GM19328 (cell line): Measurements from ENCODE around the gene LIMK2.
A peak's percentile ranks its signal among the peaks of the same experiment; 100 is the strongest.
"Not testable (repeated sequence)": the region's sequence is repeated elsewhere in the genome, so short reads cannot be mapped to it uniquely, and the experiment has no call there.

Experiments used
- ATAC-seq: cut with Tn5 transposase; IDR thresholded peaks from one replicate; pipeline ENCODE4 v1.9.1; 2021; ENCODE audit warnings: mild to moderate bottlenecking, moderate library complexity; ENCODE audit not compliant: unreplicated experiment

Gene LIMK2

DNA sequence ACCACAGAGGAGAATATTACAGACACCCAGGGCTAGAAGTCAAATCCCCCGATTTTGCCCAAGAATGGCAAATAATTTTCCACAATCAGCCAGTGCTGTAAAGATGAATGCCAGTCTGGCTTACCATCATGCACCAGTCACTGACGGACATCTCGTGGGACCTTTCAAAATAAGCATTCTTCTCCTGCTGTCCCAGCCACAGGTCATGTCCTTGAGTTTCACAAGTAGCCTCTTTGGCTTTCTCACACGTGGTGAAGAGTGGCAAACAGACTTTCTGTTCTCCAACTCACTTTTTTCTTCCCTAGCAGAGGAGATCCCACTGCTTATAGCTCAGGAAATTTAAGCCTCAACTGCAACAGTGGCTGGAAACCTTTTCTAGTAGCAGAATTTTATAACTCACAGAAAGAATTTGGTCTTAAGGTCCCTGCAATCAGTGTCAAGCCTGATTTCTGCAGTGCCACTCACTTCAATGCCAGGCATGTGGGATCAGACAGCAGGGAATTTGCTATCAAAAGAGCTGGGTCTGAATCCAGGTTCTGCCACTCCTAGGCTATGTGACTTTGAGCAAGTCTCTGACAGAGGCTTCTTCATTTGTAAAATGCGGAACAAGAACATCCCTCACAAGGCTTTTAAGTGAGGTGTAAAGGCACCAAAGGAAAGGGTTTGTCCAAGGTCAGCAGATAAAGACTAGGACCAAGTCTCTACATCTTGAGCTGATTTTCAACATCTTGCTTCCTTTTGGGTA lies 76.6 kb downstream of the LIMK2 start:
- no peak for ATAC-seq

DNA sequence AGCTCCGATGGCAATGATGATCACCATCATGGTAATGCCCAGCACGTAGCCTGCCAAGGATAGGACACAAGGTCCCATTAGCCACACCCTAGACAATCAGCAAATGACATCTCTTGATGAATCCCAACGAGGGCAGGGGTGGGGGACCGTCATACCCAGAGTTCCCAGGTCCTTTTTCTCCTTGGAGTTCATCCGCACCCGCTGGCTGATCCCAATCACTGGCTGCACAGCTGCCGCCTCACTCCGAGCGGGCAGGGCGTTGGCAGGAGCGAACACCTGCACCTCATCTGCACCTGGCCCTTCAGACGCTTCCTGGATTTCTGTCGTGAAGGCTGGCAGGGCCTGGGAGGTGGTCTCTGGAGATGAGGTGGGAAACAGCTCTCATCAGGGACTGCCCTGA lies 77.2 kb downstream of the LIMK2 start:
- ATAC-seq, result no peak

DNA sequence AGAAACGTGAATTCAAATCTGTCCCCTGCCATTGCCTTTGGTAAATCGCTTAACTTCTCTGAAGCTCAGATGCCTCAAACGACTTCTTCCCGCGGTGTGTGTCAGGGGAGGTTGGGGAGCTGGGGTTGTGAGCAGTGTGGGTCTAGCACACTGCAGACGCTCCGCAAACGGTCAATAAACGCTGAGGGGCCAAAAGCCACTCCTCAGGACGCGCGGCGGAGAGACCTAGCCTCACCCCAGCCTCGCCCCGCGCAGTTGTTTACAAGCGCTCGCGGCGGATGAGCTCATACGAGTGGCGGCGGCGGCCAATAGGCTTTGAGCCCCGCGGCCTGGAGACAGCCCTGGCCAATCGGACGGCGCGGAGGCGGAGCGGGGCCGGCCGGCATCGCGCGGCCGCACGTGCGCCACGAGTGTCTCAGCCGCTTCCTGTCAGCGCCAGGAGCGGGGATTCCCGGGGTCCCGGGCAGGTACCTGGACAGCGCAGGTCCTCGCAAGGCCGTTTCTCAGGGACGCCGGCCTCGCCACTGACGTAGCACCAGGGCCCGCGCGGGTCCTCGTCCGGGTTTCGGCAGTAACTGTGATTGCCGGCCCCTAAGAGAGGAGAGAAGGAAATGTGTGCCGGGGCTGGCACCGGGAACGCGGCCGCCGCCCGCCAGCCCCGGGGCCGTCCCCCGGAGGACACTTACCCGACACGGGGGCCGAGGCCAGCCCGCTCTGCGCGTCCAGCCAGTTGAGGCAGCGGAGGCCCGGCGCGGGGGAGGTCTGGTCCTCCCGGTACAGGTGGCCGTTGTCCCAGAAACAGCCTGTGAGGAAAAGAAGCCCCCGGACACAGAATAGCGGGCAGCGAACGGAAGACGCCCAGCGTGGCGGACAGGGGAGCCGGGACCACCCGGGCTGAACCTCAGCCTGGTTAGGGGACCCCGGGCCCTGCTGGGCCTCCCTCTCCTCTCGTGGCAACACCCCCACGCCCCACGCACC lies 78.7 kb downstream of the LIMK2 start:
- ATAC-seq, result peak; percentile 79

DNA sequence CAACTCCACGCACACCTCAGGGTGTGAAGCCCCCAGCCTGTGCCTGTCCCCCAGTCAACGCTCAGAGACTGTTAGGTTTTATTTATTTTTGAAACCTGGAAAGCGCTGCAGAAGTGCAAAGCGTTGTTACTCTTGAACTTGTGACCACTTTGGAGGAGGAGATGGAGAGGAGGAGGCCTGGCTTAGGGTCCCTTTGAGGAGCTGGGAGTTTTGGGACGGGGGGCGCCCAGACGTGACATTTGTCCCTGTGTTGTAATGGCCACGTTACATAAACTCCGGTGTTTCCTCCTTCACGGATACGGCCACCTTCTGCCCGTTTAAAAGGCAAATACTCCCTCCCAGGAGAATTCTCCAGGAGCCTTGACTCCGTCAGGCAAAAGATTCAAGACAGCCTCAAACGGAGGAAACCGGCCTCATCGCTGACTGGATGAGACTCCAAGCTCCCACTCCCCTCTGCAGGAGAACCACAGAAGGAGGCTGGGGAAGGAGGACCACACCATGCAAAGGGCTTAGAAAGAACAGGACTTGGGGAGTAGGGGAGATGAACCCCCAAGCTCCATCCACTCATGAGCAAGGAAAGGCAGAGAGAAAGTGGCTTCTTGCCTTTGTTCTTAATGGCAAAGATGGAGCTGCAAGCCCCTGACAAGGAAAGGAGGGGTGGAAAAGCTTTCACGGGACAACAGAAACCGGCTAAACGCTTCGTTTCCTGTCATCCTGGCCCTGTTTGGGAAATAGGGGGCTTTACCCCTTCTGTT lies 79.6 kb downstream of the LIMK2 start:
- ATAC-seq, result no peak

DNA sequence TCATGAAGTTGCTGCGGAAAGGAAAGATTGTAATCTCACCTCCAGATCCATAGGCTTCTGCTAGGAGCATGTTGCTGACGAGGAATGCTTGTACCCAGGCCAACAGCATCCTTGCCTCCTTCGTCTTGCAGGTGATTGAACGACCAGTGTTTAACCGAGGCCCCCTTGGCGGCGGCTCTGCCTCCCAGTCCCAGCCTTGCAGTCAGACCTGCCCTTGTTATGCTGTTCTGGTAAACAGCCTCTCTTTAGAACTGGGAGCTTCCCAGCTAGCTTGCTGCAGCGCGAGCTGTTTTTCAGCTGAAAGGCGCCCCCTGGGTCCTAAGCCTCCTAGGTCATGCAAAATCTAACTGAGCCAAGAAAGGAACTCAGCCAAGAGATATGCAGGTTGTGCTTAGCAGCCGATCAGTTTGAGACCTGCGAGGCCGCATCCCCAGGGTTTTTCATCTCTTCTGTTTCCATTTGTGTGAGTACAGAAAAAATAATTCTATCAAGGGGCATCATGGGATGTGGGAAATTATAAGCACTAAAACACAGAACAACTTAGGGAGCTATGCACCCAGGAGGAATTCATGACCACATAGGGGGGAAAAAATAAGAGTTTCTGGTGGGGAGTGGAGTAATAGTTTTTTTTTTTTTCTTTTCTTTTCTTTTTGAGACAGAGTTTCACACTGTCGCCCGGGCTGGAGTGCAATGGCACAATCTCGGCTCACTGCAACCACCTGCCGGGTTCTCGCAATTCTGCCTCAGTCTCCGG lies 80.3 kb downstream of the LIMK2 start, which contains the start of gene PIK3IP1:
TSS of gene PIK3IP1 (minus strand) at position 253 of the 754 bp plus-strand sequence. CDS start at position 109, 144 bp downstream.
- ATAC-seq, result no peak

DNA sequence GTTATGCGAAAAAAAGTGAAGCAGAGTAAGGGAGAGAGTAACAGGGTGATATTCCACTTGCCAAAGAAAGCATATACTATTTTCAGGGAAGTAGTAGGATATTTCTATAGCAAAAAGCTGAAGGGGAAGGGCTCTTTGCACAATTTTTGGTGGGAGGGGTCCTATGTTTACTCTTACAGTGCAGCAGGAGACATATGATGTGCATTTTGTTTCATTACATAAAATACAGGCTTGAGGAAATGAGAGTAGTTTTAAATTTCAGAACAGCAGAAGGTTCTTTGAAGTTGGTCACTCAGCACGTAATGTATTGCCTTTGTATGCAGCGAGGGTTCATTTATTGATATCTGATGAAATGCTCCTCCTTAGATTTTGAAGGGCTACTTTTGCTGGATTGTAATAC lies 83.3 kb downstream of the LIMK2 start:
- no peak for ATAC-seq

DNA sequence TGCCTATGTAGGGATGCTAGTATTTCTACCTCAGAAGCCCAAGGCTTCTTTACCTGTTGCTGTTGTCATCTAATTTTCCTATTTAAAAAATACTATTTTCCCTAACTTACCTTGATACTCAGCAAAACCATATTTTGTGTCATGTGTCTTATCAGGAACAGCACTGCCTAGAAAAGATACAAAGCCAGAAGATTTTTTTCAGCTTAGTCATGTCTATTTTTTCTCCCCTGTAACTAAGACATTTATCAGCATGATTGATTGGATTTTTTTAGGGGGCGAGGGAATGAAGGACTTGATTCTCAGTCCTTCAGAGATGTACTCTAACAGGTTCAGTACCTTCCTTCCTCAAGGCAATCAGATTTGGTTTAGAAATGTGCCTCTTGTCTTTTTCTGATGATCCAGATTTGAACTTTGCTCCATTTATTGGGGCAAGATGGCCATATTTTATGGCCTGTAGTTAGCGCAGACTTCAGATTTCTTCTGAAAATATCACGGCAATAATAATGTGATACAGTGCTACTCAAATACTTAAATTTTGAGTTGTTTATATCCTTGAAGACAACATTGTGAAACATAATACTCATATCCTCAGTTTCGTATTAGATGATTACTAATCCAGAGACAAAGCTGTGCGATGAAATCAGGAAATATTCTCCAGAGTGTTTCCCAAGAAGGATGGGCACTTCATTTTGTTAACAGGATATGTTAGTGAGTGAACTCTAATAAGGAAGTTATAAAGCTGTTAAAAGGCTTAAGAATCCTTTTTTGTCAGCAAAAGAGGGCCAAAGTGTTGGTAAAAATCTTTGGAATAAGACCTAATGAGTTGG lies 83.9 kb downstream of the LIMK2 start:
- no peak for ATAC-seq

DNA sequence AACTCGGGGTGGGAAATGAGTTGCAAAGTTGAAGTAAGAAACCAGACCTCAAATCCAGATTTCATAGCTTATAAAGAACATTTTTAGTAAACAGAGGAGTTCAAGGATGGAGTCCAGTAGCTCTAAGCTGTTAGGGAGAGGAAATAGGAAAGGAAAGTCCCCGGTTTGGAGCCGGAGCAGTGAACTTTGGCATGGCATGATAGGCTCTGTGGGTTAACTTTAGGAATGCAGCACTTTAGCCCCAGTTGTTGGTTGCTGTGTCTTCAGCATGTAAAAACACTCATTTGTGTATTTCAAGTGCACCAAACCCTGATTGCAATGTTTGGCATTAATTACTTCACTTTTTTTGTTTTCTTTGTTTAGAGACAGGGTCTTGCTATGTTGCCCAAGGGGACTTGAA lies 88.8 kb downstream of the LIMK2 start:
- ATAC-seq, result no peak

DNA sequence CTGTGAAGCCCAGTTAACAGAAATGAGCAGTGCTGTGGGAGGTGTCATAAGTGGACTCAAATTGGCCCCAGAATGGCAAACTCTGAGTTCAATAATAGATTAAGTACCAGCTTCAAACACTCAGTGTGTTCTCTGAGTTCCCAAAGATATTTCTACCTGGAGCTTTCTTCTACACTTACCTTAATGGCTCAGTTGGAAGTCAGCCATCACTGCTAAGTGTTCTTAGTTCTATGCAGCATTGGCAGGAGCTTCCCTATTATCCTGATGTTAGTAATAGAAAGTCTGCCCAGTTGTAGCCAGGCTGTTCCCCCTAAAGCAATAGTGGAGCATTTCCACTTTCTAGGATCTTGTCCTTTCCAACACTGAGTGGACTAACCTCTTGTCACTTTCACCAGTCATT lies 89.9 kb downstream of the LIMK2 start:
- no peak for ATAC-seq

DNA sequence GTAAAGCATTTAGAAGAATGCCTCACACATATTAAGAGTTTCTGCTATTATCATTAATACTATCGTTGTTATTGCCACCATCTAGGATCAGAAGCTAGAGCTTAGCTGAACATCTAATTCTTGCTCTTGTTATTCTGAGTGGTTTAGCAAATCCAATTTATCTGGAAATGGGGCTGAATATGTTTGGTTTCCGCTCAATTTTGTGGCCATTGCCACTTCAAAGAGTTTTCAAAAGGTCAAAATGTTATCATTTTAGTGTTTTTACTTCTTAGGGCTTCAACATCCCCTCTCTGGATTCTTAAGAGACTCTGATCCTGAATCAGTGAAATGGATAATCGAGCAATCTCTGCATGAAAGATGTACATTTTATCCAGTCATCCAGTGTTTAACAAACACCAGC lies 90.4 kb downstream of the LIMK2 start:
- no peak for ATAC-seq

DNA sequence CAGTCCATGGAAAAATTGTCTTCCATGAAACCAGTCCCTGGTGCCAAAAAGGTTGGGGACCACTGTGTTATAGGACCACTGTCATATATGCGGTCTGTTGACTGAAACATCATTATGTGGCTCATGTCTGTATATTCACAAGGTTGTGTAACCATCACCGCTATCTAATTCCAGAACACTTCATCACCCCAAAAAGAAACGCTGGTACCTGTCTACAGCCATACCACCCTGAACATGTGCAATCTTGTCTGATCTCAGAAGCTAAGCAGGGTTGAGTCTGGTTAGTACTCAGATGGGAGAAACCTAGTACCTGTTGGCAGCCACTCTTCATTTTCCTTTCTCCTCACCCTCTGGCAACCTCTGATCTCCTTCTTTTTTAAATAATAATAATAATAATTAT lies 93.1 kb downstream of the LIMK2 start:
- ATAC-seq, result no peak

DNA sequence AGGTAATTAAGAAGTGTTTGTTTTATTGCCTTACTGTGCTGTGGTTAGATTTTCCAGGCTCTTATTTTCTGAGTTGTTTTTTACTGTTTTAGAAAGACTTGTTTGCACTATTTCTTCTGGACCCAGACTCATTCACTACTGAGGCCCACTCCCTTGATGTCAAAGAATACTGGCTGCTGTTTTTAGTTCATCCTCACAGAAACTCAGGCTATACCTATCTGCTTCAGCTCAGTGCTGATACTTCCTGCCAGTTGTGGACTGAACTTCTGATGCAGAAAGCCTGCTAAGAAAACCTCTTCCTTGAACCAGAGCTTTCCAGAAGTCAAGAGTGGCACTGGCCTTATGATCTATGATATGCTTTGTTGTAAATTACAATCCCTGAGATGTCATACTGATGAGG lies 96.1 kb downstream of the LIMK2 start:
- no peak for ATAC-seq

DNA sequence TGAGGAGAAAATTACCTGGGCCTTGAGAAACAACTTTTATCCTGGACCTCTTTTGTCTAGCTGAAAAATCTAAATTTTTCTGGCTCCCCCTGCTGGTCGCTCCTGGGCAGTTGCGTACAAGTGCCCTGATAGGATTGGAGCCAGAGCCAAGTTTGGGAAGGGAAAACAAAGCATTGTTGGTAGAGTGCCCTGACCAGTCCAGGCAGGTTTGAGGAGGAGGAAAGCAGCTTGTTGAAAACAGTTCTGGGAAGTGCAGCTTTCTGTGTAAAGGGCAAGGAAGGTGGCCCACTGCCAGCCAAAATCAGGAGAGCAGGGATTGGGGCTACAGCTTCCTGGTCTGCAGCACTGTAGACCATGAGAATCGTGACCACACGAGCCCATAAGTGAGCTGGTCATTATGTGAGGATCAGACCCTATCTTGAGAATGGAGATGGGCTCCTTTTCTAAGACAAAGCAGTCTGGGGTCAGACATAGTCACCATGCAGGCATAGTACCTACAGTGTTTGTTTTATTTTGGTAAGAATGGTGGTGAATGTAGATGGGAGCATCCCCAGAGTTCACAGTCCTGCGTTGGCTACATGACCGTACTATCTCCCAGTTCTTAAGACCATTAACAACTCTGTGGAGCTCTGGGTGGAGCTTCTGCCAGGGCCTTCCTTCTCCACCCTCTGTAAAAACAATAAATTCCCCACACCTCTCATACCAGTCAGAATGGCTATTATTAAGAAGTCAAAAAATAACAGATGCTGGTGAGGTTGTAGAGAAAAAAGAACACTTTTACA lies 101.5 kb downstream of the LIMK2 start:
- no peak for ATAC-seq

DNA sequence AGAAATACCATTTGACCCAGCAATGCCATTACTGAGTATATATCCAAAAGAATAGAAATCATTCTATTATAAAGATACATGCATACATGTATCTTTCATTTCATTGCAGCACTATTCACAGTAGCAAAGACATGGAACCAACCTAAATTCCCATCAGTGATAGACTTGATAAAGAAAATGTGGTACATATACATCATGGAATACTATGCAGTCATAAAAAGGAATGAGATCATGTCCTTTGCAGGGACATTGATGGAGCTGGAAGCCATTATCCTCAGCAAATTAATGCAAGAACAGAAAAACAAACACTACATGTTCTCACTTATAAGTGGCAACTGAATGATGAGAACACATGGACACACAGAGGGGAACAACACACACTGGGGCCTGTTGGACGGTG lies 102.1 kb downstream of the LIMK2 start:
- not testable (repeated sequence) for ATAC-seq

DNA sequence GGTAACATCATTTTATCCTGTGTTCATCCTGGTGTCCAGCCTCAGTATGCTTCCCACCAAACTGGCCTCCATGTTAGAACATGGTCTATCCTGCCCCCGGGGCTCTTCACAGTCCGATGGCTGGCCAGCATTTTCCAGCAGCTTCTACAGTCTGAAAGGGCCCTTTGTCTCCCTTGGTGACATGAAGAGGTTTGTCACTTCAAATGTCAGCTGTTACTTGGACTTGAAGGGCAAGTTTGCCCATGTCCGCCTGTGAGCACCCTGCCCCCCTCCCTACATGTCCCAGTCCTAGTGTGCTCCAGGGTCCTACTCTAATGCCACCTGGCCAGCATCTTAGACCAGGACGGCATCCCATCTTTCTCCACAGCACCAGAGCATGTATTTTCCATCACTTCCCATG lies 109.3 kb downstream of the LIMK2 start:
- ATAC-seq, result no peak

DNA sequence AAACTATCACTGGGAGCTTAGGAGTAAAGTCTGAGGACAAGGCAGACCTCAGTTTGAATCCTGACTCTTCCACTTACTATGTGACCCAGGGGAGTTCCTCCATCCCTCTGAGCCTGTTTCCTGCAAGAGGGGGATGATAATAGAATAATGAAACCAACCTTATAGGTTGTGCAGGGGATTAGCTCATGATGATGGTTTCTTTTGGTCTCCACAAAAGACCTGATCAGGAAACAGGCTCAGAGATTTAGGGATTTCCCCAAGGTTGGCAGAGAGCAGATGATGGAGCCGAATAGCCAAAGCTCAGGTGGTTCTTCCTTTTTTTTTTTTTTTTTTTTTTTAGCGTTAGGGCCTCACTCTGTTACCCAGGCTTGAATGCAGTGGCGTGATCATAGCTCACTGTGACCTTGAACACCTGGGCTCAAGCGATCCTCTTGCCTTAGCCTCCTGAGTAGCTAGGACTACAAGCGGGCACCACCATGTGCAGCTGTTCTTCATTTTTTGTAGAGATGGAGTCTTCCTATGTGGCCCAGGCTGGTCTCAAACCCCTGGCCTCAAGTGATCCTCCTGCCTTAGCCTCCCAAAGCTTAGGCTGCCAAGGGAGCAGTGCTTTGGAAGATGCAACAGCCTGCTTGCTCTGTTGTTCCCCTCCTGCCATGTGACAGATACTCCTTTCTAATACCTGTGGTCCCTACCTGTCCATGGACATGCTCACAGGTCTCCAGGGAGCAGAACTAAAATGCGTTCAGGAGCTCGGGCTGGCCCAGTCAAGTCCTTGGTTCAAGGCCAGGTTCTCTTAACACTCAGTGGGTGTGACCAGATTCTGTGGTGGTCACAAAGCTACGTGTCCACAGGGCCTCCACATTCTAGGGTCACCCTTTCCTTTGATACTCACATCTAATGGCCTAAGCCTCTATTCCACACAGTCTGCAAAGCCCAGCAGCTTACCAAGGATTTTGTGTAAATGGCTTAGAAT lies 111.8 kb downstream of the LIMK2 start:
- no peak for ATAC-seq

DNA sequence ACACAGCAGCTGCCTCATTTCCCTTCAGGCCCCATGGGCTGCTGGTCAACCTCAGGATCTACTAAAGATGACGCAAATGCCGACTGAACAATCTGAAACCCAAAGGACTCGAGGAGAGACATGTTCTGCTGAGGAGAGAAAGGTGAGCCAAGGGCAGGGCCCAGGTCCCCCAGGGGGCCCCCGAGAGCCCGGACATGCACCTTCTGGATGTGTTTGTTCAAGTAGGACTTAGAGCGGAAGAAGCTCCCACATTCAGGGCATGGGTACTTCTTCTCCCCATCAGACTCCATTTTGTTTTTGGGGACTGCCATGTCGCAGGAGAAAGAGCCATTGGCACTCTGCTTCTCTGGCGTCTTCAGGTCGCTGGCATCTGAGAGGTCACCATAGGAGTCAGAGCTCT lies 114.8 kb downstream of the LIMK2 start:
- ATAC-seq, result no peak
